ENCODE measurements around the gene EMP1.

DNA sequence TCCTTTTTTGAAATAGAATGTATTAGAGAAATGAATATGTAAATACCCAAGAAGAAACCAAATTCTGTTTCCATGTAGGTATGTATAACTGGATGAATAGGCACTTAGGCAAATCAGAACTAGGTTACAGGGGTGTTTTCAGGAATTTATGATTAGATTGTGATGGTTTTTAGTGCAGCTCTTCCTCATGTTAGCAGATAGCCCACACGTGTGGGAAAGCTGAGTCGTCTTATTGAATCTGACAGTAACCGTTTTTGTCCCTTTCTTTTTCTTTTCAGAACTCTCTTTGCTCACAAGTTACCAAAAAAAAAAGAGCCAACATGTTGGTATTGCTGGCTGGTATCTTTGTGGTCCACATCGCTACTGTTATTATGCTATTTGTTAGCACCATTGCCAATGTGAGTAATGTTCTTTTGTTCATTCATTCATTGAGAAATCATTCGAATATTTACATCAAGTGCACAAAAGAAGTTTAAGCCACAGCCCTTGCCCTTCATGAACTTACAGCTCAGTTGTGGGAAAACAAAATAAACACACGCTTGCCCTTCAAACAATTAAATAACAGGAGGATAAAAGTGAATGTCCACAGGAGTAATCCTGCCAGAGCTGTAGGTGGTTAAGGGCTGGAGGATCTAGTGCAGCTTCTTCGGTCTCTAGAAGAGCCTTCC is 14.8 kb downstream of the EMP1 start:
- TF ChIP-seq CTCF (IDR thresholded peaks at IDR 0.05) (no peak), POLR2A (IDR thresholded peaks at IDR 0.05) (no peak), POLR2AphosphoS5 (IDR thresholded peaks at IDR 0.05) (no peak), EP300 (IDR thresholded peaks at IDR 0.05; ENCODE audit: low read depth) (no peak)

Data from transverse colon (tissue), 4 donors.